H9 (cell line): ENCODE results near the gene THBS2. TPM values are rescaled to one million over a fixed set of nuclear protein-coding genes. Genes with fewer than 3 reads are reported as not detected.

Experiments used
- DNase-seq: peaks from one replicate; pipeline ENCODE4 v3.0.0-alpha.2; 2017
- H2AFZ ChIP-seq: one replicate; pipeline ENCODE4 v1.6.1; 2013; ENCODE audit warnings: mild to moderate bottlenecking, low read length, control low read depth, moderate library complexity
- H2AK5ac ChIP-seq: 2 replicates; pipeline ENCODE4 v1.6.1; 2013; ENCODE audit warnings: low read length, control low read depth, mixed read lengths; ENCODE audit not compliant: insufficient read length
- H2BK120ac ChIP-seq: one replicate; pipeline ENCODE4 v1.6.1; 2013; ENCODE audit warnings: low read depth, mild to moderate bottlenecking, low read length, control low read depth, inconsistent platforms; ENCODE audit not compliant: poor library complexity, severe bottlenecking
- H2BK12ac ChIP-seq: 2 replicates; pipeline ENCODE4 v1.6.1; 2013; ENCODE audit warnings: low read length, control low read depth, mixed read lengths, low read depth; ENCODE audit not compliant: insufficient read length
- H2BK15ac ChIP-seq: 2 replicates; pipeline ENCODE4 v1.6.1; 2013; ENCODE audit warnings: low read depth, low read length, control low read depth
- H2BK20ac ChIP-seq: one replicate; pipeline ENCODE4 v1.6.1; 2013; ENCODE audit warnings: low read depth, mild to moderate bottlenecking, low read length, control low read depth, inconsistent platforms; ENCODE audit not compliant: poor library complexity, severe bottlenecking
- H2BK5ac ChIP-seq: 2 replicates; pipeline ENCODE4 v1.6.1; 2013; ENCODE audit warnings: low read length, control low read depth, mixed read lengths; ENCODE audit not compliant: insufficient read length
- H3K14ac ChIP-seq: 2 replicates; pipeline ENCODE4 v1.6.1; 2013; ENCODE audit warnings: low read length, control low read depth; ENCODE audit not compliant: insufficient read depth
- H3K18ac ChIP-seq: 2 replicates; pipeline ENCODE4 v1.6.1; 2013; ENCODE audit warnings: low read depth, mild to moderate bottlenecking, mixed read lengths, low read length, control low read depth; ENCODE audit not compliant: insufficient read length
- H3K23ac ChIP-seq: 2 replicates; pipeline ENCODE4 v1.6.1; 2013; ENCODE audit warnings: low read length, control low read depth, mixed read lengths, low read depth; ENCODE audit not compliant: insufficient read length
- H3K23me2 ChIP-seq: 2 replicates; pipeline ENCODE4 v1.6.1; 2013; ENCODE audit warnings: low read depth, mild to moderate bottlenecking, mixed read lengths, low read length, control low read depth; ENCODE audit not compliant: insufficient read length, poor library complexity, severe bottlenecking
- H3K27ac ChIP-seq: 2 replicates; pipeline ENCODE4 v1.5.1; 2013; ENCODE audit warnings: low read length, control low read depth, mixed read lengths, low read depth; ENCODE audit not compliant: insufficient read length
- H3K27me3 ChIP-seq: 2 replicates; pipeline ENCODE4 v1.6.1; 2013; ENCODE audit warnings: low read length, control low read depth, inconsistent platforms; ENCODE audit not compliant: insufficient read depth
- H3K4ac ChIP-seq: 2 replicates; pipeline ENCODE4 v1.6.1; 2013; ENCODE audit warnings: low read depth, mild to moderate bottlenecking, control low read depth, inconsistent platforms, low read length, moderate library complexity
- H3K4me1 ChIP-seq: 2 replicates; pipeline ENCODE4 v1.6.1; 2013; ENCODE audit warnings: low read length, control low read depth, inconsistent platforms; ENCODE audit not compliant: insufficient read depth
- H3K4me2 ChIP-seq: 2 replicates; pipeline ENCODE4 v1.6.1; 2013; ENCODE audit warnings: low read length, control low read depth, mixed read lengths; ENCODE audit not compliant: insufficient read length, insufficient read depth
- H3K56ac ChIP-seq: 2 replicates; pipeline ENCODE4 v1.6.1; 2013; ENCODE audit warnings: low read depth, mild to moderate bottlenecking, mixed read lengths, low read length, control low read depth; ENCODE audit not compliant: insufficient read length
- H3K79me1 ChIP-seq: 2 replicates; pipeline ENCODE4 v1.6.1; 2013; ENCODE audit warnings: low read depth, mild to moderate bottlenecking, moderate library complexity, low read length, control low read depth, inconsistent platforms; ENCODE audit not compliant: insufficient read depth, poor library complexity, severe bottlenecking
- H3K79me2 ChIP-seq: 2 replicates; pipeline ENCODE4 v1.6.1; 2013; ENCODE audit warnings: low read length, control low read depth, inconsistent platforms; ENCODE audit not compliant: insufficient read depth
- H3K9ac ChIP-seq: 2 replicates; pipeline ENCODE4 v1.6.1; 2013; ENCODE audit warnings: low read length, control low read depth, mixed read lengths; ENCODE audit not compliant: insufficient read length; ENCODE audit errors: extremely low read depth
- H3K9me3 ChIP-seq: one replicate; pipeline ENCODE4 v1.6.1; 2013; ENCODE audit warnings: low read depth, low read length, inconsistent platforms; ENCODE audit not compliant: control insufficient read depth
- H3T11ph ChIP-seq: one replicate; pipeline ENCODE4 v1.6.1; 2013; ENCODE audit warnings: mild to moderate bottlenecking, low read length, control low read depth, inconsistent platforms
- H4K20me1 ChIP-seq: one replicate; pipeline ENCODE4 v1.6.1; 2013; ENCODE audit not compliant: control insufficient read depth, insufficient read length, insufficient read depth
- H4K5ac ChIP-seq: 2 replicates; pipeline ENCODE4 v1.6.1; 2013; ENCODE audit warnings: low read depth, mild to moderate bottlenecking, mixed read lengths, low read length, control low read depth; ENCODE audit not compliant: insufficient read length
- H4K8ac ChIP-seq: replicated peaks from 2 replicates; pipeline ENCODE4 v1.6.1; 2013; ENCODE audit warnings: low read length, control low read depth, mixed read lengths, low read depth; ENCODE audit not compliant: insufficient read length
- H4K91ac ChIP-seq: 2 replicates; pipeline ENCODE4 v1.6.1; 2013; ENCODE audit warnings: low read depth, mild to moderate bottlenecking, moderate library complexity, mixed read lengths, low read length, control low read depth; ENCODE audit not compliant: insufficient read length
- H3K27ac Mint-ChIP-seq, 3 experiments: 2 replicates in 2 of 3; 3 replicates in 1 of 3; pipeline ENCODE4 v1.8.0; 2020 to 2021; ENCODE audit warnings: mixed read lengths in 3 of 3, mild to moderate bottlenecking in 1 of 3, moderate library complexity in 1 of 3
- H3K27me3 Mint-ChIP-seq: 2 replicates; pipeline ENCODE4 v1.8.0; 2021; ENCODE audit warnings: low read depth, mild to moderate bottlenecking, moderate library complexity, mixed read lengths
- H3K36me3 Mint-ChIP-seq, 3 experiments: 2 replicates in 2 of 3; 3 replicates in 1 of 3; pipeline ENCODE4 v1.8.0; 2020 to 2021; ENCODE audit warnings: low read depth in 3 of 3, mixed read lengths in 3 of 3; ENCODE audit not compliant: insufficient read depth in 1 of 3
- H3K4me1 Mint-ChIP-seq, 2 experiments: 2 replicates each; pipeline ENCODE4 v1.8.0; 2020; ENCODE audit warnings: mixed read lengths in 2 of 2
- H3K4me3 Mint-ChIP-seq, 2 experiments: 2 replicates in 1 of 2; 3 replicates in 1 of 2; pipeline ENCODE4 v1.8.0; 2020 to 2021; ENCODE audit warnings: mild to moderate bottlenecking in 2 of 2, mixed read lengths in 2 of 2, moderate library complexity in 1 of 2
- H3K9me3 Mint-ChIP-seq, 2 experiments: 2 replicates in 1 of 2; 3 replicates in 1 of 2; pipeline ENCODE4 v1.8.0; 2020; ENCODE audit warnings: mild to moderate bottlenecking in 2 of 2, mixed read lengths in 2 of 2, moderate library complexity in 1 of 2
- CTCF ChIP-seq: fragments of 200-600 bp; sonication (generic); conservative IDR thresholded peaks from 3 replicates; pipeline ENCODE4 v1.8.0; 2021; ENCODE audit warnings: antibody characterized with exemption, mild to moderate bottlenecking
- WGBS: extraction: QIAGEN DNeasy Blood & Tissue Kit; methylation state at CpG from one replicate; pipeline ENCODE4 v1.1.7; 2013; ENCODE audit warnings: missing lambda C conversion rate, low lambda C conversion rate, mixed read lengths; ENCODE audit not compliant: insufficient read length; ENCODE audit errors: extremely low coverage; 5-methylcytosine and 5-hydroxymethylcytosine counted together
- total RNA-seq: library from RNA; stranded (reverse); gene quantifications from 2 replicates; pipeline ENCODE4 v1.2.1, GENCODE V29; 2021

THBS2 gene
- total RNA-seq, 1 experiment from 2014 or later = 14.7 TPM

GRCh38 chr6:169230946-169231789 lies 22.5 kb downstream of the THBS2 start:
- no peak for TF ChIP-seq CTCF
- no peak overlapping the region for H2BK15ac ChIP-seq

More at GRCh38 chr6:169230946-169231789, 22.5 kb downstream of the THBS2 start:
- Histone ChIP-seq H3K4me1 (no peaks in the 10 kb centered on the region), H4K5ac (no peak overlapping the region), H2BK12ac (no peak overlapping the region), H3K23ac (no peak overlapping the region), H3K9ac (no peak overlapping the region), H3K27me3 (no peaks in the 10 kb centered on the region), H2BK20ac (no peak overlapping the region), H3K9me3 (no peaks in the 10 kb centered on the region), H4K8ac (no peak overlapping the region), H3T11ph (no peak overlapping the region), H3K4me2 (no peak overlapping the region), H2BK120ac (no peak overlapping the region), H3K56ac (no peak overlapping the region), H2BK5ac (no peak overlapping the region), H2AK5ac (no peak overlapping the region), H3K27ac (no peak overlapping the region), H4K20me1 (no peaks in the 10 kb centered on the region), H2AFZ (no peak overlapping the region), H3K79me2 (no peaks in the 10 kb centered on the region), H3K23me2 (no peaks in the 10 kb centered on the region), H3K18ac (no peak overlapping the region), H3K14ac (no peak overlapping the region; the same call in 1 of the 2 replicates), H3K79me1 (no peaks in the 10 kb centered on the region), H4K91ac (no peak overlapping the region), H3K4ac (no peak overlapping the region)
- no CpG with 5 or more reads among the region's 33 CpGs for WGBS
- no peaks in the 10 kb centered on the region; the same call in 1 of the 2 replicates for H3K27me3 Mint-ChIP-seq
- peak overlapping the region in 1 of 3 experiments; percentile 64; a peak in 1 of 7 replicates for H3K27ac Mint-ChIP-seq
- DNase-seq = no peak
- peaks cover 0 to 9% of the 10 kb centered on the region in 2 experiments; a peak in 4 of 5 replicates for H3K9me3 Mint-ChIP-seq
- H3K4me1 Mint-ChIP-seq = no peaks in the 10 kb centered on the region
- no peak overlapping the region for H3K4me3 Mint-ChIP-seq
- peaks cover 44 to 68% (median 47%) of the 10 kb centered on the region in 3 experiments for H3K36me3 Mint-ChIP-seq
